Measurements from ENCODE around the gene DHRS13.
A peak's percentile ranks its signal among the peaks of the same experiment; 100 is the strongest.
"Not testable (repeated sequence)": the region's sequence is repeated elsewhere in the genome, so short reads cannot be mapped to it uniquely, and the experiment has no call there.

DHRS13 gene

GRCh38 chr17:28860363-28860808, 42.5 kb downstream of the DHRS13 start:
- Histone ChIP-seq H3K27ac (ENCODE audit: low read depth, low read length) (no peak overlapping the region), H3K9me3 (ENCODE audit: control insufficient read depth in 1 of 2, low read length in 2 of 2) (no peaks in the 10 kb centered on the region), H3K36me3 (ENCODE audit: control insufficient read depth in 1 of 2, insufficient read depth in 2 of 2, low read length in 2 of 2) (peaks cover 8 to 27% of the 10 kb centered on the region in 2 donors), H3K4me1 (ENCODE audit: control insufficient read depth in 1 of 2, insufficient read depth in 2 of 2, low read length in 2 of 2) (peaks cover 20 to 36% of the 10 kb centered on the region in 2 donors), H3K27me3 (ENCODE audit: control insufficient read depth in 1 of 2, insufficient read depth in 2 of 2, low read length in 2 of 2) (no peaks in the 10 kb centered on the region), H3K9ac (ENCODE audit: low read depth in 1 of 2, low read length in 2 of 2) (no peak overlapping the region), H3K4me3 (ENCODE audit: low read depth in 1 of 2, low read length in 2 of 2) (no peak overlapping the region)

DNA sequence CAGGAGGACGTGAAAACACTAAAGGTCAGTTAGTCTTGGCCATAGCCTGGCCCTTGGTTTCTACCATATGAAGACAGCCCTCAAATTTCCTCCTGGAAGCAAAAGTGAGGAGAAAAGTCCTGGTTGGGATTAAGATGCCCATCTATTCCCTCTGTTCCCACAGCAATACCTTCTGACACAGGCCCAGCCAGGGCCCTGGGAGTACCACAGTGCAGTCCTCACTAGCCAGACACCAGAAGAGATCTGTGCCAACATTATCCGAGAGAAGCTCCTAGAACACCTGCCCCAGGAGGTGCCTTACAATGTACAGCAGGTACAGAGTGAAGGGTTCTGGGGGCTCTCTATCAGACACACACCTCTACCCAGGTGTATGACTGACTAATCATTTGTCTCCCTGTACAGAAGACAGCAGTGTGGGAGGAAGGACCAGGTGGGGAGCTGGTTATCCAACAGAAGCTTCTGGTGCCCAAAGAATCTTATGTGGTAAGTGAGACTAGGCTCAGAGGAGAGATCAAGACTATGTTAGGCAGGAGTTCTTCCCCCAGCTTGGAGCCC, 44.0 kb downstream of the DHRS13 start:
- no peak overlapping the region for H3K27ac ChIP-seq (ENCODE audit: low read depth, low read length)
- no peaks in the 10 kb centered on the region for H3K27me3 ChIP-seq (ENCODE audit: control insufficient read depth in 1 of 2, insufficient read depth in 2 of 2, low read length in 2 of 2)
- no peak overlapping the region for H3K9ac ChIP-seq (ENCODE audit: low read depth in 1 of 2, low read length in 2 of 2)
- peaks cover 8 to 27% of the 10 kb centered on the region in 2 donors for H3K36me3 ChIP-seq (ENCODE audit: control insufficient read depth in 1 of 2, insufficient read depth in 2 of 2, low read length in 2 of 2)
- no peaks in the 10 kb centered on the region for H3K9me3 ChIP-seq (ENCODE audit: control insufficient read depth in 1 of 2, low read length in 2 of 2)
- H3K4me1 ChIP-seq (ENCODE audit: control insufficient read depth in 1 of 2, insufficient read depth in 2 of 2, low read length in 2 of 2): peaks cover 22 to 32% of the 10 kb centered on the region in 2 donors
- H3K4me3 ChIP-seq (ENCODE audit: low read depth in 1 of 2, low read length in 2 of 2): no peak overlapping the region

DNA sequence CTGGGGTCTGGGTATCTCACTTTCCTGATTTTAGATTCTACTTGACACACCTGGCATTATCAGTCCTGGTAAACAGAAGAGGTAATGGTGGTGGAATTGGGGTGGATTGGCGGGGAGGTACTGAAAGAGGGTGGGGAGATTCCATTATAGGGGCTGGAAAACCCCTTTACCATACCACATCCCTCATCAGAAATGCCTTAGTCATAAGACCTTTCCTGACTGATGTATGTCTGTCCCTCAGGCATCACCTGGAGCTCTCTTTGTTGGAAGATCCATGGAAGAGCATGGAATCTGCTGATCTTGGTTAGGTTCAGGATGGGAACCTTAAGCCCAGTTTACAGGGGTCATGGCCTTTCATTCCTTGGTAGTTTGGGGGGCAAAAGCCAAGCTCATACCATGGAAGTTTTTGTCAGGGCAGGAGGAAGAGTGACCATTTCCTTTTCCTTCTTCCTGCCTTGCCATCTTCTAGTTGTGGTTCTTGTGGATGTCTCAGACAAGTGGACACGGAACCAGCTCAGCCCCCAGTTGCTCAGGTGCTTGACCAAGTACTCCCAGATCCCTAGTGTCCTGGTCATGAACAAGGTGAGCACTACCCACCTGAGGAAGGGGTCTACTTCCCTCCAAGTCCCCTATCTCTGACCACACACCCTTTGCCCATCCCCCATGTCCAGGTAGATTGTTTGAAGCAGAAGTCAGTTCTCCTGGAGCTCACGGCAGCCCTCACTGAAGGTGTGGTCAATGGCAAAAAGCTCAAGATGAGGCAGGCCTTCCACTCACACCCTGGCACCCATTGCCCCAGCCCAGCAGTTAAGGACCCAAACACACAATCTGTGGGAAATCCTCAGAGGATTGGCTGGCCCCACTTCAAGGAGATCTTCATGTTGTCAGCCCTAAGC, 44.7 kb downstream of the DHRS13 start:
- Histone ChIP-seq H3K27me3 (ENCODE audit: control insufficient read depth in 1 of 2, insufficient read depth in 2 of 2, low read length in 2 of 2) (no peaks in the 10 kb centered on the region), H3K9me3 (ENCODE audit: control insufficient read depth in 1 of 2, low read length in 2 of 2) (no peaks in the 10 kb centered on the region), H3K9ac (ENCODE audit: low read depth in 1 of 2, low read length in 2 of 2) (no peak overlapping the region), H3K36me3 (ENCODE audit: control insufficient read depth in 1 of 2, insufficient read depth in 2 of 2, low read length in 2 of 2) (peaks cover 8 to 27% of the 10 kb centered on the region in 2 donors), H3K4me3 (ENCODE audit: low read depth in 1 of 2, low read length in 2 of 2) (no peak overlapping the region), H3K4me1 (ENCODE audit: control insufficient read depth in 1 of 2, insufficient read depth in 2 of 2, low read length in 2 of 2) (peaks cover 22 to 32% of the 10 kb centered on the region in 2 donors), H3K27ac (ENCODE audit: low read depth, low read length) (no peak overlapping the region)

GRCh38 chr17:28856028-28856574, 46.8 kb downstream of the DHRS13 start:
- no peak overlapping the region for H3K27ac ChIP-seq (ENCODE audit: low read depth, low read length)
- peaks cover 6 to 17% of the 10 kb centered on the region in 2 donors for H3K4me1 ChIP-seq (ENCODE audit: control insufficient read depth in 1 of 2, insufficient read depth in 2 of 2, low read length in 2 of 2)
- H3K9ac ChIP-seq (ENCODE audit: low read depth in 1 of 2, low read length in 2 of 2): no peak overlapping the region
- no peaks in the 10 kb centered on the region for H3K9me3 ChIP-seq (ENCODE audit: control insufficient read depth in 1 of 2, low read length in 2 of 2)
- H3K36me3 ChIP-seq (ENCODE audit: control insufficient read depth in 1 of 2, insufficient read depth in 2 of 2, low read length in 2 of 2): peaks cover 8 to 27% of the 10 kb centered on the region in 2 donors
- H3K27me3 ChIP-seq (ENCODE audit: control insufficient read depth in 1 of 2, insufficient read depth in 2 of 2, low read length in 2 of 2): no peaks in the 10 kb centered on the region
- peak overlapping the region in 1 of 2 donors; percentile 94 for H3K4me3 ChIP-seq (ENCODE audit: low read depth in 1 of 2, low read length in 2 of 2)

GRCh38 chr17:28855336-28855679, 47.6 kb downstream of the DHRS13 start:
- Histone ChIP-seq H3K27ac (ENCODE audit: low read depth, low read length) (no peak overlapping the region), H3K36me3 (ENCODE audit: control insufficient read depth in 1 of 2, insufficient read depth in 2 of 2, low read length in 2 of 2) (peaks cover 5 to 22% of the 10 kb centered on the region in 2 donors), H3K4me3 (ENCODE audit: low read depth in 1 of 2, low read length in 2 of 2) (peak overlapping the region; percentile 91 to 94), H3K9ac (ENCODE audit: low read depth in 1 of 2, low read length in 2 of 2) (peak overlapping the region; percentile 75 to 83), H3K27me3 (ENCODE audit: control insufficient read depth in 1 of 2, insufficient read depth in 2 of 2, low read length in 2 of 2) (no peaks in the 10 kb centered on the region), H3K4me1 (ENCODE audit: control insufficient read depth in 1 of 2, insufficient read depth in 2 of 2, low read length in 2 of 2) (peaks cover 6 to 13% of the 10 kb centered on the region in 2 donors), H3K9me3 (ENCODE audit: control insufficient read depth in 1 of 2, low read length in 2 of 2) (no peaks in the 10 kb centered on the region)

GRCh38 chr17:28854457-28855335, 48.2 kb downstream of the DHRS13 start, which contains the start of gene ERAL1:
Gene ERAL1, plus strand, starts transcription at chr17:28855016. Its CDS starts 19 bp downstream, at chr17:28855035.
- H3K9ac ChIP-seq (ENCODE audit: low read depth in 1 of 2, low read length in 2 of 2): peak within 1 kb of the TSS; percentile 75 to 83
- H3K36me3 ChIP-seq (ENCODE audit: control insufficient read depth in 1 of 2, insufficient read depth in 2 of 2, low read length in 2 of 2): peaks cover 4 to 19% of the 10 kb centered on the region in 2 donors
- no peak within 1 kb of the TSS for H3K27ac ChIP-seq (ENCODE audit: low read depth, low read length)
- no peaks in the 10 kb centered on the region for H3K9me3 ChIP-seq (ENCODE audit: control insufficient read depth in 1 of 2, low read length in 2 of 2)
- H3K27me3 ChIP-seq (ENCODE audit: control insufficient read depth in 1 of 2, insufficient read depth in 2 of 2, low read length in 2 of 2): no peaks in the 10 kb centered on the region
- H3K4me3 ChIP-seq (ENCODE audit: low read depth in 1 of 2, low read length in 2 of 2): peak within 1 kb of the TSS; percentile 91 to 94
- H3K4me1 ChIP-seq (ENCODE audit: control insufficient read depth in 1 of 2, insufficient read depth in 2 of 2, low read length in 2 of 2): peaks cover 6 to 13% of the 10 kb centered on the region in 2 donors

- Histone ChIP-seq H3K27ac (ENCODE audit: low read depth, low read length) (no peak overlapping the region), H3K4me3 (ENCODE audit: low read depth in 1 of 2, low read length in 2 of 2) (no peak overlapping the region), H3K4me1 (ENCODE audit: control insufficient read depth in 1 of 2, insufficient read depth in 2 of 2, low read length in 2 of 2) (peaks cover 6 to 13% of the 10 kb centered on the region in 2 donors), H3K27me3 (ENCODE audit: control insufficient read depth in 1 of 2, insufficient read depth in 2 of 2, low read length in 2 of 2) (no peaks in the 10 kb centered on the region), H3K9ac (ENCODE audit: low read depth in 1 of 2, low read length in 2 of 2) (no peak overlapping the region), H3K9me3 (ENCODE audit: control insufficient read depth in 1 of 2, low read length in 2 of 2) (no peaks in the 10 kb centered on the region), H3K36me3 (ENCODE audit: control insufficient read depth in 1 of 2, insufficient read depth in 2 of 2, low read length in 2 of 2) (peaks cover 4 to 8% of the 10 kb centered on the region in 2 donors)
Measured at GRCh38 chr17:28853295-28853694, 49.6 kb downstream of the DHRS13 start.

DNA sequence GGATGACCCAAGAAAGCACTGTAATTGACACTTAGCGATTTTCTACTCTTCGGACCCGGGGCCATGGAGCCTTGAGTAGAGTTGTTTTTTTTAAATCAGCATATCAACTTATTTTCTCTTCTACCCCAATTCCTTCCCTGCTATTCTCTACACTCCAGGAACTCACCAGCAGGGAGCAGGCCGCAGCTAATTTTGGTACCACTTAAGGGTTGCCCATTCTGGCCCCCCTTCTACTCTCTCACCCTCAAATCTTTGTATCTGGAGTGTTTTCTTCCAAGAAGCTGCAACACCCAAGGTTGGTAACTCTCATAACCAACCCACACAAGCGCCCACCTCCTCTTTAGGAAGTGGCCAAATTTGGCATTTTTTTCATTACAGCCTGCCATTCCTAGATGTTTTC, 53.6 kb downstream of the DHRS13 start:
- Histone ChIP-seq H3K9ac (ENCODE audit: low read depth in 1 of 2, low read length in 2 of 2) (no peak overlapping the region), H3K4me3 (ENCODE audit: low read depth in 1 of 2, low read length in 2 of 2) (no peak overlapping the region), H3K36me3 (ENCODE audit: control insufficient read depth in 1 of 2, insufficient read depth in 2 of 2, low read length in 2 of 2) (no peaks in the 10 kb centered on the region), H3K27ac (ENCODE audit: low read depth, low read length) (no peak overlapping the region), H3K27me3 (ENCODE audit: control insufficient read depth in 1 of 2, insufficient read depth in 2 of 2, low read length in 2 of 2) (no peaks in the 10 kb centered on the region), H3K9me3 (ENCODE audit: control insufficient read depth in 1 of 2, low read length in 2 of 2) (no peaks in the 10 kb centered on the region), H3K4me1 (ENCODE audit: control insufficient read depth in 1 of 2, insufficient read depth in 2 of 2, low read length in 2 of 2) (peaks cover 0 to 3% of the 10 kb centered on the region in 2 donors)

- not testable (repeated sequence) for H3K27me3 ChIP-seq (ENCODE audit: control insufficient read depth in 1 of 2, insufficient read depth in 2 of 2, low read length in 2 of 2); H3K9ac ChIP-seq (ENCODE audit: low read depth in 1 of 2, low read length in 2 of 2); H3K4me3 ChIP-seq (ENCODE audit: low read depth in 1 of 2, low read length in 2 of 2); H3K27ac ChIP-seq (ENCODE audit: low read depth, low read length); H3K9me3 ChIP-seq (ENCODE audit: control insufficient read depth in 1 of 2, low read length in 2 of 2); H3K36me3 ChIP-seq (ENCODE audit: control insufficient read depth in 1 of 2, insufficient read depth in 2 of 2, low read length in 2 of 2); H3K4me1 ChIP-seq (ENCODE audit: control insufficient read depth in 1 of 2, insufficient read depth in 2 of 2, low read length in 2 of 2)
Measured at GRCh38 chr17:28848667-28849066, 54.2 kb downstream of the DHRS13 start.
